WERI-Rb-1 (cell line): ENCODE data around the gene NECAP2.

ENCODE experiments used
- DNase-seq: peaks from one replicate; pipeline ENCODE4 v3.0.0-alpha.2; 2020
- H3K27ac ChIP-seq: fragments of 250-450 bp; sonication (Bioruptor Pico); 2 replicates; pipeline ENCODE4 v1.5.1; 2020; ENCODE audit warnings: mild to moderate bottlenecking, moderate library complexity
- H3K27me3 ChIP-seq: fragments of 250-450 bp; sonication (Bioruptor Pico); 2 replicates; pipeline ENCODE4 v1.5.1; 2021; ENCODE audit warnings: mild to moderate bottlenecking, low read depth, moderate library complexity; ENCODE audit not compliant: insufficient read depth, severe bottlenecking
- H3K36me3 ChIP-seq: fragments of 250-450 bp; sonication (Bioruptor Pico); 2 replicates; pipeline ENCODE4 v1.5.1; 2020; ENCODE audit warnings: mild to moderate bottlenecking, moderate library complexity
- H3K4me3 ChIP-seq: 2 replicates; pipeline ENCODE4 v1.5.1; 2011; ENCODE audit warnings: low read depth, mild to moderate bottlenecking, control low read depth, low read length
- H3K9me3 ChIP-seq: fragments of 250-450 bp; sonication (Bioruptor Pico); 2 replicates; pipeline ENCODE4 v1.5.1; 2021; ENCODE audit warnings: mild to moderate bottlenecking, moderate library complexity; ENCODE audit not compliant: severe bottlenecking
- TF ChIP-seq, protein P1 (sequence below): IDR thresholded peaks from 2 replicates; pipeline ENCODE4 v1.5.1; 2011; ENCODE audit warnings: low read depth, mild to moderate bottlenecking, control low read depth, inconsistent platforms, low read length

The NECAP2 gene

GRCh38 chr1:16409536-16410152 is 30.9 kb upstream of the NECAP2 start:
- Histone ChIP-seq H3K36me3 (no peaks in the 10 kb centered on the region), H3K27me3 (no peaks in the 10 kb centered on the region), H3K27ac (no peak overlapping the region), H3K9me3 (no peaks in the 10 kb centered on the region), H3K4me3 (no peak overlapping the region)
- TF ChIP-seq, protein P1, sequence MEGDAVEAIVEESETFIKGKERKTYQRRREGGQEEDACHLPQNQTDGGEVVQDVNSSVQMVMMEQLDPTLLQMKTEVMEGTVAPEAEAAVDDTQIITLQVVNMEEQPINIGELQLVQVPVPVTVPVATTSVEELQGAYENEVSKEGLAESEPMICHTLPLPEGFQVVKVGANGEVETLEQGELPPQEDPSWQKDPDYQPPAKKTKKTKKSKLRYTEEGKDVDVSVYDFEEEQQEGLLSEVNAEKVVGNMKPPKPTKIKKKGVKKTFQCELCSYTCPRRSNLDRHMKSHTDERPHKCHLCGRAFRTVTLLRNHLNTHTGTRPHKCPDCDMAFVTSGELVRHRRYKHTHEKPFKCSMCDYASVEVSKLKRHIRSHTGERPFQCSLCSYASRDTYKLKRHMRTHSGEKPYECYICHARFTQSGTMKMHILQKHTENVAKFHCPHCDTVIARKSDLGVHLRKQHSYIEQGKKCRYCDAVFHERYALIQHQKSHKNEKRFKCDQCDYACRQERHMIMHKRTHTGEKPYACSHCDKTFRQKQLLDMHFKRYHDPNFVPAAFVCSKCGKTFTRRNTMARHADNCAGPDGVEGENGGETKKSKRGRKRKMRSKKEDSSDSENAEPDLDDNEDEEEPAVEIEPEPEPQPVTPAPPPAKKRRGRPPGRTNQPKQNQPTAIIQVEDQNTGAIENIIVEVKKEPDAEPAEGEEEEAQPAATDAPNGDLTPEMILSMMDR = no peak
- DNase-seq = no peak

- TF ChIP-seq, protein P1 = no peak
Measured at GRCh38 chr1:16410803-16411202, 29.7 kb upstream of the NECAP2 start.

DNA sequence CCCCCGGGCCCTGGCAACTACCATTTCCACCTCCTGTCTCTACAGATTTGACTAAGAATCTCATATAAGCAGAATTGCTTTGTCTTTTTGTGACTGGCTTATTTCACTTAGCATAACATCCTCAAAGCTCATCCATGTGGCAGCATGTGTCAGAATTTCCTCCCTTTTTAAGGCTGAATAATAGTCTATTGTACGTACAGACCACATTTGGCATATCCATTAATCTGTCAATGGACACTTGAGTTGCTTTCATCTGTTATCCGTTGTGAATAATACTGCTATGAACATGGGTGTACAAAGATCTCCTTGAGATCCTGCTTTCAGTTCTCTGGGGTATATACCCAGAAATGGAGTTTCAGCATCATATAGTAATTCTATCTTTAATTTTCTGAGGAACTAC is 27.3 kb upstream of the NECAP2 start:
- DNase-seq = no peak
- TF ChIP-seq, protein P1 = no peak
- Histone ChIP-seq H3K27ac (no peak overlapping the region), H3K4me3 (no peak overlapping the region), H3K27me3 (no peaks in the 10 kb centered on the region), H3K36me3 (no peaks in the 10 kb centered on the region), H3K9me3 (no peaks in the 10 kb centered on the region)

More at GRCh38 chr1:16410803-16411202, 29.7 kb upstream of the NECAP2 start:
- no peak overlapping the region for H3K27ac ChIP-seq
- H3K9me3 ChIP-seq = no peaks in the 10 kb centered on the region
- no peak overlapping the region for H3K4me3 ChIP-seq
- no peaks in the 10 kb centered on the region for H3K36me3 ChIP-seq
- no peaks in the 10 kb centered on the region for H3K27me3 ChIP-seq
- DNase-seq = no peak

- H3K36me3 ChIP-seq = no peaks in the 10 kb centered on the region
- DNase-seq = no peak
- H3K27ac ChIP-seq = no peak overlapping the region
- TF ChIP-seq, protein P1 = no peak
- H3K27me3 ChIP-seq = no peaks in the 10 kb centered on the region
- H3K9me3 ChIP-seq = no peaks in the 10 kb centered on the region
- no peak overlapping the region for H3K4me3 ChIP-seq
Measured at GRCh38 chr1:16418823-16419425, 21.6 kb upstream of the NECAP2 start.

DNA sequence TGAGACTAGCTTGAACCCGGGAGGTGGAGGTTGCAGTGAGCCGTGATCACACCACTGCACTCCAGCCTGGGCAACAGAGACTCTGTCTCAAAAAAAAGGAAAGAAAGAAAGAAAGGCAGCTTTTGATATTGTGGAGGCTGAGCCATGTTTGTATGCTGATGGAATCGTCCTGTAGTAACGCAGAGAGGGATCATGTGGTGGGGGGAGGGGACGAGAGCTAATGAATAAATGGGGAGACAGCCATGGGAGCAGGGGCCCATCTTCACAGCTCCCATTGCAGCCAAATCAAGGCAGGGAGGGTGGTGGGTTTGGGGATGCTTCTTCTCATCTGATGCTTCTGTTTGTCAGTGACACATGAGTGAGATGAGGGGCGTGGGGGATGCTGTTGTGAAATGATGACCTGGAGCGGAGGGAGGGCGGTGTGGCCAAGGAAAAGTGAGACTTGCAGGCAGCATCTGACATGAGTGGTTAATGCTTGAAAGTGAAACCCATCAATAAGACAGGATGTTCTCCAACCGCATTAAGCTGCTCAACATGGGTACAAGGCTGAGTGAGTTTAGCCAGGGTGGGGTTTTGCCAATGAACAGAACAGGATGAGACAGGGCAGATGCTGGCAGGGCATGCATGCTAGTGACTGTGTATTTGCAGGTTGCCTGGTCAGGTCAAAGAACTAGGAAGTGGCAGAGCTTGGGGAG is 20.0 kb upstream of the NECAP2 start:
- TF ChIP-seq, protein P1 = no peak
- H3K27me3 ChIP-seq = no peaks in the 10 kb centered on the region
- no peaks in the 10 kb centered on the region for H3K9me3 ChIP-seq
- no peak for DNase-seq
- no peak overlapping the region for H3K4me3 ChIP-seq
- H3K27ac ChIP-seq = no peak overlapping the region
- H3K36me3 ChIP-seq = no peaks in the 10 kb centered on the region
